ENCODE results near the gene TSPAN5.

TSPAN5 gene

GRCh38 chr4:98585596-98585995 is 72.8 kb downstream of the TSPAN5 start:
- DNase-seq (ENCODE audit: low read depth) = no peak

GRCh38 chr4:98584265-98584664 is 74.1 kb downstream of the TSPAN5 start:
- no peak for DNase-seq (ENCODE audit: low read depth)

DNA sequence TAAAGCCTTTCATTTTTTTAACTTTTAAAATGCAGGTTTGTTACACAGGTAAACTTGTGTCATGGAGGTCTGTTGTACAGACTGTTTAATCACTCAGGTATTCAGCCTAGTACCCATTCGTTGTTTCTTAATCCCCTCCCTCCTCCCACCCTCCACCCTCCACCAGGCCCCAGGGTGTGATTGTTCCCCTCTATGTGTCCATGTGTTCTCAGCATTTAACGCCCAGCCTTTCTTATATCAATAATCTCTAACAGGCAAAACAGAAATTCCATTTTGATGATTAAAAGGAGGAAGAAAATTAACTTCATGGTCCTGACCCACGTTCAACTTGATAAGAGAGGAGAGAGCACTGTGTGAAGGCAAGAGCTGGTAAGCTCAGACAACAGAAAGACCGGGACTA is 75.1 kb downstream of the TSPAN5 start:
- DNase-seq (ENCODE audit: low read depth) = no peak

- no peak for DNase-seq (ENCODE audit: low read depth)
Measured at GRCh38 chr4:98581126-98581525, 77.3 kb downstream of the TSPAN5 start.

DNA sequence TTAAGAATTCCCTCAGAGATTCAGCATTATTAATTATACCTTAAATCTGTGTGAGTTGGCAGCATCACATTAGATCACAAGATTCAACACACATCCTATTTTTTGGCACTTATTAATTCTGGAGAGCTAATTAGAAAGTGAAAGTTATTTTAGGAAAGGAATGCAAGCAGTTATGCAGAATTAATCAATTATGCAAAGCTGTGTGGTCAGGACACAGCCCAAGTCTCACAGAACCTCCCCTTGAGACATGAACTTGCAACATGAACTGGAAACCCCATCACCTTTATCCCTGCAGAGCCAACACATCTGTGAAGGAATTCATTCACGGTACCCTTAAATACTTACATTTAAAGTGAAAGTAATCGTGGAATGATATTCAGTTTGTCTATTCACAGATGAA is 80.5 kb downstream of the TSPAN5 start:
- no peak for DNase-seq (ENCODE audit: low read depth)

- DNase-seq (ENCODE audit: low read depth) = no peak
Measured at GRCh38 chr4:98574816-98575215, 83.6 kb downstream of the TSPAN5 start.

DNA sequence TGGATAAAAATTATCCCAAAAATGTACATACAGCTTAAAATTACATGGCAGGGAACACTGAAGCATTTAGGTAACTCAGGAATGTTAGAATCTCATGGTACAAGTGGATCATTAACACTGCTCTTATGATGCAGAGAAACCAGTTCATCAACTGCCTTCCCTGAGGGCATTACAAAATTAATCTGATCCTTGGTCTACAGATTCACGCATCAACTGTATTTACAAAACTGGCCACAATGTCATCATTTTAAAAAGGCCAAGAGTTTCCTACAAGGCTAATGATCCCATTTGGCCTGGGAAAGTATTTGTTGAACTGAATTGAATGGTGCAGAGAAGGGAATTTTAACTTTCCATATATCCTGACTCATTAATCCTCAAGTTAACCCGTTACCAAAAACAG is 84.6 kb downstream of the TSPAN5 start:
- no peak for DNase-seq (ENCODE audit: low read depth)

- DNase-seq (ENCODE audit: low read depth) = no peak
Measured at GRCh38 chr4:98572697-98573096, 85.7 kb downstream of the TSPAN5 start.

DNA sequence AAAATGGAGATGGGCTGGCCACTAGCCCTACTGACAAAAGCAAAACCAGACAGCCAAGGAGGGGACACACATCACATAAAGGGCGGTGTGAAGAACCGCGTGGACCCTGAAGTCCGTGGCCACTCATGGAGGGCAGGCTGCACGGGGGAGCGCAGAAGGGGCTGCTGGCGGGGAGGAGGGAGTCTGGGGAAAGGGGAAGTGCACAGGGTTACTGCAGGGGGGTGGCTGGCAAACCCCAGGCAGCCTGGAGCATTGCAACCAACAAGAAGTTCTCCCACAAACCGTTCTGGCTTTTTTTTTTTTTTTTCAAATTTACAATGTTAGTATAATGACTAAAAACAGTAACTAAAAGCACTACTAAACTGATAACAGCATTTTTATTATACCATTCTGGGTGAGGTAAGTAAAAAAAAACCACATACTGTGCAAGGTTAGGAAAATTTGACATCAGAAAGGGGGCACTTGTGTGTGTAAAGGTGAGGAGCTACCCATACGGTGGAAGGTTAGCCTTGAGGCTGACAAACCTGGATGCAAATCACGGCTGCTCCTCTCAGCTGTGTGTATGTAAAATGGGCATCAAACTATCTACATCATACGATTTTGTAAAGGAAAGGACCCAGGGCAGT is 87.1 kb downstream of the TSPAN5 start:
- DNase-seq (ENCODE audit: low read depth) = no peak

DNA sequence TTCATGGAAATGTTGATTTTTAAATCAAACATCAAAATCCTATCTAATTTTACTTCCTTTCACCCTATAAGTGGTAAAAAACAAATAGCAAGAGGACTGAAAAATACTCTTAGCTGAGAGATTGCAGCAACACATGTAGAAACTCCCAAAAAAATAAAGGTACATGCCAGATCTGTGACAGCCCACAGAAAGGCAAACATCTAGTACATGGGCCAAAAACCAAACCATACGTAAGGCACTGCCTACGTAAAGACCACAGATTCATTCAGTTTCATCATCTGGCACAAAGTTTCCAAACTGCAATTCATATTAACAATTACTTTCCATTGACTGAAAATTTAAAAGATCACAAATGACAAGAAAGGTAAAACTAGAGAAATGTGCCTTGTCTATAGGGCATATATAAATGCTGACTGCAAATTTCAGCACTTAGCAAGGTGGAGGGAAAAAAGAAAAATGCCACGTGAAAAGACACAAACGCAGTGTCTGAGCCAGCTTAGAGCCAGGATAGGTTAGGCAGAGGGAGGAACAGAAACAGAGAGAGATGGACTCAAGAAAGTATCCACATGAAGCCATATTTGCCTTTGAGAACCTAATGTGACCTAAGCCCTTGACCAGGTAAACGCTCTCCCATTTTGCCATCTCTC is 88.1 kb downstream of the TSPAN5 start:
- no peak for DNase-seq (ENCODE audit: low read depth)

DNA sequence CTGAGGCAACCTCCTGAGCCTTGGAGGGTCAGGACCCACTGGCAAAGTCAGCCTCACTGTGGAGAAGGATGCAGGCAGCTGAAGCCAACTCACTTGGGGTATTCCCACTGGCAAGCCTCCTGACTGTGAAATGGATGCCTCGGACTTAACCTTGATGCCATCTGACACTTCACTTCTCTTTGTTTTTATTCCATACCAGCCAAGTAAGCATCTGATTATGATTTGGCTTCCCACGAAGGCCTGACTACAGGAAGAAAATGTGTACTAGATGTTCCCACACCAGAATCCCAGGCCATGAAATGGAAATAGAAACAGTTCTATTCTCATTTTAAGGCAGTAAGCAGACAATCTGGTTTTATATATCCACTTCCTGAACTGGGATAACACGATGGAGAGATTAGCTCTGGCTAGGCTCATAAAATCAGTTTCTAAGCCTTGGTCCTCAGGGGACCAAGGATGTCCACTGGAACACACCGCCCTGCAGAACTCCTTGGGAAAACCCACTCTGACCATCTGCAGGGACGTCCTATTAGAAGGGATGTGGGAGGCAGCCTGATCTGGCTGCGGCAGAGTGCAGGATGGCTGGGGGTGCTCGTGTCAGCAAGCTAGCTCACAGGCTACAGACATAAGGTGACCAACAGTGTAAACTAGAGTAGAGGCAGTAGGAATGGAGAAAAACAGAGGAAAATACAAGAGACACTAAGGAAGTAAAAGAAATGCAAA is 89.3 kb downstream of the TSPAN5 start:
- DNase-seq (ENCODE audit: low read depth) = no peak

DNA sequence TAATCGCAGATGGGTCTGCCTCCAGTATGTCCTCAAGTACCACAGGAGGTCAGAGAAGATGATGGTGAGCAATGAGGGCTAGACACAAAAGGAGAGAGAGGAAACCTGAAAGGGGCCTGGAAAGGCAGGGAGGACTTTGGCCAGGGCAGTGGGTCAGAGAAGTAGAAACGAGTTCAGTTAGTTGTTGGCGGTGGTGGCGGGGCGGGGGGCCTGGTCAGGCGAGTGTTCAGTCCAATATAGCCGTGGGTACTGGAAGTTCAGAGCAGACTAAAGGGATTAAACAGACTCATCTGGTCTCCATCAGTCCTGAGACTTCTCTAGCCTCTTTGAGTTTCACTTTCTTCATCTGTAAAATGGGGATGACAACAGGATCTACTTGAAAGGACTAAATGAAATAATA is 90.8 kb downstream of the TSPAN5 start:
- no peak for DNase-seq (ENCODE audit: low read depth)

DNA sequence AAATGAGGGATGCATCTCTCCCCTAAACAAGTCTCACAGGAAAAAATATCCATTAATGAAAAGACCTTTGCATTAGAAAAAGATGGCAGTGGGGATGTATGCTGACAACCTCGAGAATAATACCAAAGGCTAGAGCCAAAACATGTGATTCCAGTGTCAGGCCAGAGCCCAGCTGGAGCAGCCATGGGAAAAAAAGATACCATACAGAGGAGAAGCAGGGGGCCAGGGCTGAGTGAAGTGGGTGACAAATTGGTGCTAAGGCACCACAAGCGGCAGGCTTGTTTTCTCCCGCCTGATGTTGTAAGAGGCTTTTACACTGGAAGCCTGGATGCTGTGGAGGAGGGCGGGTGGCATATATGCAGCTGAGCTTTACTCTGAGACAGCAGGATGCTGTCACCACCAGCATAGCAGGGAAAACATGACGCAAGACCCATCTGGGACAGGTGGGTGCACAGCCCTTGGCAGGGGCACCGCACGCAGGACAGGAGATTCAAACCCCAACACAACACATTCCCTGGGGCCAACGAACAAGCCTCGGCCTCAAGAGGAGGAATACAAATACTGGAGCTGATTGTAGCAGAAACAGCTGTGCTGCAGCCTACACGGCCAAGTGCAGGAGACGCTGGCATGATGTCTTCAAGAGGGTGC is 91.9 kb downstream of the TSPAN5 start:
- DNase-seq (ENCODE audit: low read depth) = no peak

DNA sequence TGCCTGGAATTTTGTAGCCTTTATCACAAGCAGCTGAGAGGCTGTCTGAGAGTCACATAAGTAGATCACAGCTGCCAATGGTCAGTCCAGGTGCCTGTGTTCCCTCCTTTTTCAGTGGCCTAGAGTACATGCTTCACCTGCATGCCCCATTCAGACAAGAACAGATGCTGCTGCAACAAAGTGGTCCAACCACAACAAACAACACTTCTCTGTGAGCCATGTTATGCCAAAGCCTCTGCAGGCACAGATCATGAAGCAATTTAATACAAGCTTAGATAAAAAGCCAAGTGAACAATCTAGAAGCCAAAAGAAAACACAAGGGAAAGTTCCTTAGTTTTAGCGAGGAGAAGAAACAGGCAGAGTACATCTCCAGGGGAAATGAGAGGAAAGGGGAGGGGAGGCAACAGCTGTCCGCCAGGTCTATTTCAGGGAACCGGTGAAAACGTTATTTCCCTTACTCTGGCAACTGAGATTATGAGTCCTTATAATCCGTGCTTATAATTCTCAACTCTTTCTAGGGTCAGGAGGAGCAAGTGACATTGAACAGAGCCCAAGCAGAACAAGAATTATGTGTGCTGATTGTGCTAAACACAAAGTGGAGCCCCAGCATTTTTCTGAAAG is 92.6 kb downstream of the TSPAN5 start:
- no peak for DNase-seq (ENCODE audit: low read depth)

DNA sequence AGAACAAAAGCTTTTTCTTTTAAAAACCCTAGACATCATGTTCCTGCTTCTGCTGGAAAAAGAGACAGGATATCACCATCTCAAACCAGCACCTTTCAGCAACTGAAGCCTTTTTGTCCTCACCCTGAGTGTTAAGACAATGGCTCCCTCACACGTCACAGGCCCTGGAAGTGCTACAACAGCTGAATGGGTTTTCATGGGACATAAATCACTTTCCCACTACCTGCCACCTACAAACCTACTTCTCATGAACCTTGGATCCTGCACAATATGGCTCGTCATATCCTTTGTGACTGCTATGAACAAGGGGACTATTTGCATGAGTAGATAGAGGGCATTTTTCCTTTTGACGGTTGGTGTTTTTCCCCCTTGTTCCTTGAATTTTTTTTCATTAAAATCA is 93.6 kb downstream of the TSPAN5 start:
- no peak for DNase-seq (ENCODE audit: low read depth)

DNA sequence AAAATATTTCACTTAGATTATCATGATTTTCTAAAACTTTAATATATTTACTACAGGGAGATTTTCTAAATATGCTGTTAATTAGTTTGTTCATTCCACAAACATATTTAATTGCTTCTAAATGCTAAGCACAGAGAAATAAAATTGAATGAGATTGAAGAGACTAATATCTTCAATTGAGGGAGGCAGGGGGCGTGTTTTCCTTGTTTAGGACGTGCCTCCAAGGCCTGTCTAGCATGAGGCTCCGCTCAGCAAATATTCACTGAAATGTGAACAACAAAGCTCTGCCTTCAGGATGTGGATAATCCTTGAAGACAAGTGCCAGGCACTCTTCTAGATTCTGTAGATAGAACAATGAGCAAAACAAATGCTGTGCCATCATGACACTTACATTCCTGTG is 98.1 kb downstream of the TSPAN5 start:
- DNase-seq (ENCODE audit: low read depth) = no peak

GRCh38 chr4:98558471-98559169 is 99.8 kb downstream of the TSPAN5 start:
- DNase-seq (ENCODE audit: low read depth) = no peak

GRCh38 chr4:98557194-98557892 is 101.1 kb downstream of the TSPAN5 start:
- DNase-seq (ENCODE audit: low read depth) = no peak

- DNase-seq (ENCODE audit: low read depth) = no peak
Measured at GRCh38 chr4:98556451-98556850, 102.0 kb downstream of the TSPAN5 start.

GRCh38 chr4:98555798-98556445 is 102.5 kb downstream of the TSPAN5 start:
- DNase-seq (ENCODE audit: low read depth) = no peak
